Hindlimb muscle (tissue), 1 donor: Measurements from ENCODE around the gene BABAM2. TPM values are rescaled to one million over a fixed set of nuclear protein-coding genes. Genes with fewer than 3 reads are reported as not detected.

Experiments used
- DNase-seq: peaks from one replicate; pipeline ENCODE4 v3.0.0-alpha.2; 2013
- polyA plus RNA-seq: library from polyadenylated mRNA; unstranded; fragments of 120-200 nt; gene quantifications from one replicate; pipeline ENCODE4 v1.2.1, GENCODE V29; 2013; ENCODE audit not compliant: insufficient read length

BABAM2 gene
- polyA plus RNA-seq, 1 donor = 26.4 TPM

- DNase-seq = no peak
Observed at GRCh38 chr2:28166956-28167355, 276.4 kb downstream of the BABAM2 start.

- DNase-seq = no peak
Observed at GRCh38 chr2:28168376-28168775, 277.8 kb downstream of the BABAM2 start.

DNA sequence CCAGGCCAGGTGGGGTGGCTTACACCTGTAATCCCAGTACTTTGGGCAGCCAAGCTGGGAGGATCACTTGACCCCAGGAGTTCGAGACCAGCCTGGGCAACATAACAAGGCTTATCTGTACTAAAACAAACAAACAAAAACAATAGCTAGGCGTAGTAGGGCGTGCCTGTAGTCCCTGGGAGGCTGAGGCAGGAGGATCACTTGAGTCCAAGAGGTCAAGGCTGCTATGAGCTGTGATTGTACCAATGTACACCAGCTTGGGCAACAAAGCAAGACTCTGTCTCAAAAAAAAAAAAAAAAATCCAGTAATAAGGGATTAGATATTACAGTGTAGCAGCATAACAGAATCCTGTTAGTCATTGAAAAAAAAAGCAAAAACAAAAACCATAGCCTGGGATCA lies 279.0 kb downstream of the BABAM2 start:
- DNase-seq = no peak

DNA sequence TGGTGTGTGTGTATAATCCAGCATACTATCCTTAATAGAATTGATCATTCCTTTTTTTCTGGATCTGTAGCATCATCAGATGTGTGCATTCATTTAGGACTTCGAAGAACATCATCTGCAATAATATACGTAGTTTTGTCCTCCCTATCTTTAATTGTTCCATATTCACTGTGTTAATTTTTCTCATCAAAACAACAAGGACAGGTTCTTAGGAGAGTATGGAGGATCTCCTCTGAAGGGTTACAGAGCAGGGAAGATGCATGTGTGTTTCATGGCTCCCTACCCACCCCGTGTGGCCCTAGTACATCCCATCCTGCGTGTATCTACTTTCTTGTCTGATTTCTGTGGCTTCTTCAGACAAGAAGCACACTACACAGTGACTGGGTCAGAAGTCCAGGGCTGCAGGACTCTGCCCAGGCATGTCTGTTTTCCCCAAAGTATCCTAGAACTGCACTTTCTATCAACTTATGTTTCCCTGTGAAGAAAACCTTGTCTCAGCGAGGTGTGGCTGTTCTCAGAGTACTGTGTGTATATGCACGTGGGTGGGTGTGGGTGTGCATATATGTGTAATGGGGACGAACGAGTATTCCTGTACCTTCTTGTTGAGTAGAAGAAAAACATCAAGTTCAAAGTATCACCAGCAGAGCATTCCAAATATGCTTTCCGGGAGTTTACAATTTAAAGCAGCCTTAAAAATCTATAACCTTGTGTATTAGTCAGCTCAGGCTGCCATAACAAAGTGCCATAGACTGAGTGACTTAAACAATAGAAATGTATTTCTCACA lies 281.8 kb downstream of the BABAM2 start:
- no peak for DNase-seq

GRCh38 chr2:28173377-28173776 lies 282.8 kb downstream of the BABAM2 start:
- no peak for DNase-seq

DNA sequence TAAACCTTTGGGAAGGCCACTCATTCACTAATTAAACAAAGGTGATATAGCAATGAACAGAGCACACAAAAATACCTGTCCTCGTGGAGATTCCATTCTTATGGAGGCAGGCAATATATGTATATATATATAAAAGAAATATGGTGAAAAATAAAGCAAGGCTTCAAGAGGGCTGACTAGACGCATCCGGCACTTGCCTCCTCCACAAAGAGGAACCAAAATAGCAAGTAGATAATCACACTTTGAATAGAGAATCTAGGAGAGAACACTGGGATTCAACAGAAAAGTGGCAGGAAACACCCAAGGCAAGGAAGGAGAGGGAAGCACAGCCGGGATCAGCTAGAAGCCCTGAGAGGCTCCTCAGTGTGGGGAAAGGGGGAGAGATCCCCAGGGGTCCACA lies 283.7 kb downstream of the BABAM2 start:
- no peak for DNase-seq

GRCh38 chr2:28175028-28175427 lies 284.5 kb downstream of the BABAM2 start:
- no peak for DNase-seq

DNA sequence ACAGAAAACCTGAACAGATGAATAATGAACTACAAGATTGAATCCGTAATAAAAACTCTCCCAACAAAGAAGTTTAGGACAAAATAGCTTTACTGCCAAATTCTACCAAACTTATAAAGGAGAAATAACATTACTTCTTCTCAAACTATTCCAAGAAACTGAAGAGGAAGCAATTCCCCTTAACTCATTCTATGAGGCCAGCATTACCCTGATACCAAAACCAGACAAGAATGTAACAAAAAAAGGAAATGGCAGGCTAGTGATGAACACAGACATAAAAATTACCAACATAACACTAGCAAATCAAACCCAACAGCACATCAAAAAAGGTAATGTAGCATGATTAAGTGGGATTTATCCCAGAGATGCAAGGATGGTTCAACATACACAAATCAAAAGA lies 288.4 kb downstream of the BABAM2 start:
- DNase-seq = no peak

- DNase-seq = no peak
Observed at GRCh38 chr2:28181801-28182200, 291.3 kb downstream of the BABAM2 start.

GRCh38 chr2:28182348-28182747 lies 291.8 kb downstream of the BABAM2 start:
- no peak for DNase-seq

GRCh38 chr2:28185153-28185552 lies 294.6 kb downstream of the BABAM2 start:
- DNase-seq = no peak

DNA sequence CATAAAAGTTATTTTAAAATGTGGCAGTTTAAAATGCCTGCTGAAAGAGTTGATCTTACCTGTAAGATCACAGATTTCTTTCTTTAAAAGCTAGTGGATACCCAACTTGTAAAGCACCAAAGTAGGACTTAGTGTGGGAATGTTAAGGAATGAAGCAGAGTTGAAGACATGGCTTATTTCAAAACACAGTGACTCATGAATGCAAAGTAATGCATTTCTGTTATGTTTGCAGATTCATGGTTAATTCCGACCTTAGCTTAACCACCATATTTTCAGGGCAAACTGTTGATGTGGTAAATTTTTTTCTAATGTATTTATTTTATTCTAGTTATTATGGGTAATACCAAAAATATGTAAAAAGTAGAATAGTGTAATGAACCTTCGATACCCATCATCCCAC lies 295.4 kb downstream of the BABAM2 start:
- no peak for DNase-seq

- DNase-seq = no peak
Observed at GRCh38 chr2:28187186-28187585, 296.7 kb downstream of the BABAM2 start.

GRCh38 chr2:28188436-28188835 lies 297.9 kb downstream of the BABAM2 start:
- DNase-seq = no peak

DNA sequence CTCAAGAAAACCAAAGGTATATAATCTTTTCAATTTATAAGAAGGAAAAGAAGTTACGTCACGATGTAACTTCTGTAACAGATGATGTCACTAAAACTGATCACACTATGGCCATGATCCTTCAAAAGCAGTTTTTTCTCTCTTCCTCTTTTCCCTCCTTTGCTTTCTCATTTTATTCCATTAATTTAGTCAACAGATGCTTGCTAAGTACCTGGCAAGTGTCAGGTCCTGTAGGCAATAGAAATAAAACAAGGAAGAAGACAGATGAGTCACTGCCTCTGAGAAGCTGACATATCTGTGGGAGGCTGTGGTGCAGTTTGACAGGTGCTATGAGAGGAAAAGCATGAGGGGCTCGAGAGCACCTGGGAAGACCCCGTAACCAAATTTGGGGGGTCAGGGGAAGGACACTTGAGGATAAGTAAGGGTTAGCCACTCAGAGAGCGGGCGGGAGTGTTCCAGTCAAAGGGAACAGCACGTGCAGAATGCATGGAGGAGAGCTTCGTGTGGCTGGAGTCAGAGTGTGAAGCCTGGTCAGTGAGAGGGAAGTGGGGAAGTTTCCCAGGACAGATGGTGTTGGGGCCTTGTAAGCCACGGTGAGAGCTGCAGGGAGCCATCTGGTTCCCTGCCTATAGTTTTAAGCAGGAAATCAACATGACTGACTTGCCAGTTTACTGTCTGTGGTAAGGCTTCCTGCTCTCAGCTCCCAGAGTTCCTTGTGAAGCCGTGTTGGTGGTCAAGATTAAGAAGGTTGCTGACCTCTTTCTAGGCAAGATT lies 303.3 kb downstream of the BABAM2 start:
- no peak for DNase-seq

- DNase-seq = no peak
Observed at GRCh38 chr2:28199995-28200679, 309.6 kb downstream of the BABAM2 start.

- DNase-seq = no peak
Observed at GRCh38 chr2:28201671-28202180, 311.2 kb downstream of the BABAM2 start.

GRCh38 chr2:28202719-28203118 lies 312.2 kb downstream of the BABAM2 start:
- no peak for DNase-seq

DNA sequence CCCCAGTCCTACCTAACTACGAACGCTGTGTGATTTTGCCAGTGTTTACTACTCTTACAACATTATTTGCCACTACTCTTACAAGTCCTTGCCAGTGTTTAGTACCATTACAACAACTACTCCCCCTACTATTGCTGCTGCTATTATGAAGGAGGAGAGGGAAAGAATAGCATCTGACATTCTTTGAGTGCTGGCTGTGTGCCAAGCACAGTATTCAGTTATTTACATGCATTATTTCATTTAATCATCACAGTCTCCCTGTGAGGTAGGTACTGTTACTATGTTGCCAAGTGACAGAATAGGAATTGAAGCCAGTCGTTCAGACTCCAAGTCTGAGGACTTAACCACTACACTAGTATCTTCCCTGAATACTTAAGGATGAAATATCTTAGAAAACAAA lies 316.2 kb downstream of the BABAM2 start:
- no peak for DNase-seq

DNA sequence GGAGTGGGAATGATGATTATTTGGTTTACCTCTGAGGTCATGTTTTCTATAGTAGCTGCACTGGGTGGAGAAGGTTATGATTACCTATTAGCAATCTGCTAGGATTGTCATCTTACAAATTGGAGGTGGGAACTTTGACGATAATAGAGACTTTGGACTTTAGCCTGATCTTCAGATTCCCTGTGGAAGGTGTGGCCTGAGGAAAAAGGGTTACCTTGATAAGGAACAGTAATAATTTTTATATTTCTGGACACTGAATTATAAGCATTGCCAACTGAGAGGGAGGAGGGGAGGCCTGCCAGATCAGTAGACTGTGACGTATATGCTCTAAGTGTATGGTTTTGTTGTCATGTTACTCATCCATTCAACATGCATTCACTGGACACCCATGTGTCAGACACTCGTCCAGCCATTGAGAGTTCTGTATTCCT lies 318.7 kb downstream of the BABAM2 start:
- DNase-seq = no peak

GRCh38 chr2:28209864-28210263 lies 319.3 kb downstream of the BABAM2 start:
- DNase-seq = no peak

- no peak for DNase-seq
Observed at GRCh38 chr2:28210535-28210934, 320.0 kb downstream of the BABAM2 start.

DNA sequence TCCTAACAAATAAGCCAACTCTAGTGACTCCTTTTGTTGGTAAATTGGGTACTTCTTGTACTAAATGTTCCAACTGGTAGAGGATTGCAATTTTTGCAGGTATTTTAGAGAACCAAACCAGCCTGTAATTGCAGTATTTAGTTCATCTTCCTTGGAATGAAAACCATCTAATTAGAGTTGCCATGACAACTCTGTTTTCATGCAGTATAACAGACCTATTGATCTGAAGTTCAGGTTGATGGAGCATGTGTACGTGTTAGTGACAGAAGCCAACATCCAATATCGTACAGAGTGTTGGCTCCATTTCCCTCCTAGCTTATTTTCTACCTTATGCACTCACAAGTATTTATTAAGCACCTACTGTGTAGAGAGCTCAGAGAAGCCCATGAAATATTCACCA lies 325.8 kb downstream of the BABAM2 start:
- DNase-seq = no peak
